Effector CD8-positive, alpha-beta T cell (primary cell): ENCODE measurements around the gene CTXND1.
"Not testable (repeated sequence)": the region's sequence is repeated elsewhere in the genome, so short reads cannot be mapped to it uniquely, and the experiment has no call there.

Experiments
- DNase-seq: peaks from one replicate; lab custom pipeline; 2025; lab: John Stamatoyannopoulos, UW

The CTXND1 gene

DNA sequence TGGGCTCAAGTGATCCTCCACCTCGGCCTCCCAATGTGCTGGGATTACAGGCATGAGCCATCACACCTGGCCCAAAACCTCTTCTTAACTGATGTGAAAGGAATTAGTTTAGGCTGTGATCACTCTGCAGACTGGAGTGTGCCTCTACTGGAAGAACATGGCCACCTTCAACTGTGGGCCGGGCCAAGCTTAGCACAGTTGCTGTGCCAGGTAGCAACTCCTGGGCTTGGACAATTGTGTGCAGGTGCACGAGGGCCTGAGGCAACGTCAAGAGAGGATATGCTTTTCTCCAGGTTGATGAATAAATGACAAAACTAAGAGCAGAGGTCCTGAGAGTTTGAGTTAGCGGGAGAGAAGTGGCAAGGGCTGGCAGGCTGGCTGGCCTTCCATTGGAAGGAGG lies 92.7 kb downstream of the CTXND1 start:
- DNase-seq: no peak

- DNase-seq: no peak
Measured at GRCh38 chr15:80157215-80157614, 94.8 kb downstream of the CTXND1 start.

GRCh38 chr15:80156176-80156720 lies 95.8 kb downstream of the CTXND1 start:
- no peak for DNase-seq

- DNase-seq: not testable (repeated sequence)
Measured at GRCh38 chr15:80155378-80156175, 96.4 kb downstream of the CTXND1 start.

- no peak for DNase-seq
Measured at GRCh38 chr15:80155001-80155377, 97.0 kb downstream of the CTXND1 start.

- no peak for DNase-seq
Measured at GRCh38 chr15:80154336-80154735, 97.7 kb downstream of the CTXND1 start.

DNA sequence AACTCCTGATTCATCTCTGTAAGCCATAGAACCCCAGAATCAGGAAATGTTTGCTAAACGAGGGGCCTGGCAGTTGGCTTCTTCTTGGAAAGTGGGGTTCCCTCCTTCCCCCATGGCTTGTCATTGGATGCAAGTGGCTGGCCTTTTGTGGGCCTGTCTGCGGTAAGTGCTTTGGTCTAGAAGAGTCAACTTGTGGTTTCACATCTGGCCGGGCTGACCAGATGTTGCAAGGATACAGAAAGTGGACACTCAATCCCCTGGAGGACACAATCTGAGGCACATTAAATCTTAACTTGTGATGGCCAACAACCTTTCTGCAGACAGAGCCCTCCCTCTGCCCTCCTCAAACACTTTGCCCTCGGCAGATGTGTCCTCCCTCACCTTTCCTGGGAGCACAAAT lies 98.1 kb downstream of the CTXND1 start:
- DNase-seq: no peak

- DNase-seq: no peak
Measured at GRCh38 chr15:80152896-80153876, 98.8 kb downstream of the CTXND1 start, which contains the start of gene FAH. Gene FAH, plus strand, starts transcription at chr15:80152999. Its CDS starts 56 bp downstream, at chr15:80153055.

- DNase-seq: peak; percentile 93
Measured at GRCh38 chr15:80152180-80152895, 99.7 kb downstream of the CTXND1 start.

GRCh38 chr15:80151576-80151975 lies 100.4 kb downstream of the CTXND1 start:
- no peak for DNase-seq

- DNase-seq: no peak
Measured at GRCh38 chr15:80151148-80151547, 100.9 kb downstream of the CTXND1 start.
